Left renal pelvis (tissue), 4 donors: ENCODE measurements around the gene CTDP1. TPM values are rescaled to one million over a fixed set of nuclear protein-coding genes. Genes with fewer than 3 reads are reported as not detected.
"Not testable (repeated sequence)": the region's sequence is repeated elsewhere in the genome, so short reads cannot be mapped to it uniquely, and the experiment has no call there.

Experiments
- DNase-seq, 4 donors: peaks; one replicate each; pipeline ENCODE4 v3.0.0-alpha.2; 2013; ENCODE audit warnings: low read depth in 4 of 4, low spot score in 3 of 4
- polyA plus RNA-seq, 4 donors: library from polyadenylated mRNA; unstranded; fragments of 120-200 nt; gene quantifications; one replicate each; pipeline ENCODE4 v1.2.1, GENCODE V29; 2013; ENCODE audit not compliant: insufficient read length in 4 of 4

CTDP1 gene
- polyA plus RNA-seq, 4 donors = 9.5 to 15.3 (median 11.7) TPM

- DNase-seq = no peak
Observed at GRCh38 chr18:79718878-79719477, 39.4 kb downstream of the CTDP1 start.

- not testable (repeated sequence) for DNase-seq
Observed at GRCh38 chr18:79719478-79720358, 40.1 kb downstream of the CTDP1 start.

- DNase-seq = no peak
Observed at GRCh38 chr18:79720359-79720733, 40.7 kb downstream of the CTDP1 start.

GRCh38 chr18:79723036-79723435 is 43.4 kb downstream of the CTDP1 start:
- no peak for DNase-seq

GRCh38 chr18:79723628-79724027 is 44.0 kb downstream of the CTDP1 start:
- DNase-seq = no peak

- no peak for DNase-seq
Observed at GRCh38 chr18:79724299-79725080, 44.9 kb downstream of the CTDP1 start.

- no peak for DNase-seq
Observed at GRCh38 chr18:79725486-79725885, 45.9 kb downstream of the CTDP1 start.

GRCh38 chr18:79726721-79727120 is 47.1 kb downstream of the CTDP1 start:
- no peak for DNase-seq

GRCh38 chr18:79727211-79727610 is 47.6 kb downstream of the CTDP1 start:
- DNase-seq = no peak

- DNase-seq = no peak
Observed at GRCh38 chr18:79728931-79729586, 49.5 kb downstream of the CTDP1 start.

- DNase-seq = no peak
Observed at GRCh38 chr18:79729611-79730010, 50.0 kb downstream of the CTDP1 start.

- DNase-seq = no peak
Observed at GRCh38 chr18:79730804-79731203, 51.2 kb downstream of the CTDP1 start.

GRCh38 chr18:79731881-79732720 is 52.5 kb downstream of the CTDP1 start:
- not testable (repeated sequence) for DNase-seq

GRCh38 chr18:79732721-79733025 is 53.1 kb downstream of the CTDP1 start:
- no peak for DNase-seq

- DNase-seq = no peak
Observed at GRCh38 chr18:79733135-79733701, 53.6 kb downstream of the CTDP1 start.

- DNase-seq = no peak
Observed at GRCh38 chr18:79733986-79734770, 54.6 kb downstream of the CTDP1 start.

- DNase-seq = no peak
Observed at GRCh38 chr18:79735071-79735980, 55.7 kb downstream of the CTDP1 start.

GRCh38 chr18:79736230-79736629 is 56.6 kb downstream of the CTDP1 start:
- DNase-seq = no peak
